ENCODE measurements around the gene CDK6. TPM values are rescaled to one million over a fixed set of nuclear protein-coding genes. Genes with fewer than 3 reads are reported as not detected.
"Not testable (repeated sequence)": the region's sequence is repeated elsewhere in the genome, so short reads cannot be mapped to it uniquely, and the experiment has no call there.

Gene CDK6
- total and polyA plus RNA-seq, 10 donors: 0.91 to 37.8 (median 25.5) TPM

GRCh38 chr7:92748495-92748894 is 87.9 kb downstream of the CDK6 start:
- intact Hi-C loops (cut with DNase I; ENCODE audit: low total_unique reads): no loop called here
- H3K4me1 ChIP-seq: peaks cover 0 to 10% (median 0%) of the 10 kb centered on the region in 6 donors
- no peaks in the 10 kb centered on the region for H3K36me3 ChIP-seq
- H3K27ac ChIP-seq: no peak overlapping the region
- no peak overlapping the region for H3K4me3 ChIP-seq
- no peaks in the 10 kb centered on the region for H3K9me3 ChIP-seq
- TF ChIP-seq CTCF (IDR thresholded peaks at IDR 0.05 in 8 of 11, conservative IDR thresholded peaks at IDR 0.05 in 3 of 11) (no peak), POLR2AphosphoS5 (IDR thresholded peaks at IDR 0.05) (no peak), POLR2A (IDR thresholded peaks at IDR 0.05) (no peak)
- DNase-seq: no peak
- H3K27me3 ChIP-seq (replicated peaks in 1 of 7): no peaks in the 10 kb centered on the region

GRCh38 chr7:92747041-92747835 is 89.1 kb downstream of the CDK6 start:
- WGBS, 5 donors: 57 to 85% (median 68%) methylated on average over 3 of the region's 3 CpGs
- H3K27ac ChIP-seq: no peak overlapping the region
- no peak for DNase-seq
- H3K4me1 ChIP-seq: peaks cover 0 to 10% (median 0%) of the 10 kb centered on the region in 6 donors
- H3K27me3 ChIP-seq (replicated peaks in 1 of 7): no peaks in the 10 kb centered on the region
- no peak overlapping the region for H3K4me3 ChIP-seq
- TF ChIP-seq POLR2AphosphoS5 (IDR thresholded peaks at IDR 0.05): no peak
- no peak for TF ChIP-seq CTCF (IDR thresholded peaks at IDR 0.05 in 8 of 11, conservative IDR thresholded peaks at IDR 0.05 in 3 of 11)
- no peak for TF ChIP-seq POLR2A (IDR thresholded peaks at IDR 0.05)
- no peaks in the 10 kb centered on the region for H3K36me3 ChIP-seq
- intact Hi-C loops (cut with DNase I; ENCODE audit: low total_unique reads): no loop called here
- H3K9me3 ChIP-seq: no peaks in the 10 kb centered on the region

- WGBS, 5 donors: 83 to 97% (median 90%) methylated on average over 4 of the region's 4 CpGs
Measured at GRCh38 chr7:92745241-92745640, 91.1 kb downstream of the CDK6 start.

GRCh38 chr7:92744180-92744579 is 92.2 kb downstream of the CDK6 start:
- H3K27ac ChIP-seq; H3K27me3 ChIP-seq (replicated peaks in 1 of 7); H3K4me1 ChIP-seq; intact Hi-C loops (cut with DNase I; ENCODE audit: low total_unique reads); H3K9me3 ChIP-seq; H3K4me3 ChIP-seq; DNase-seq; H3K36me3 ChIP-seq: not testable (repeated sequence)
- 90 to 93% (median 93%) methylated on average over 4 of the region's 4 CpGs for WGBS, 5 donors

More at GRCh38 chr7:92745241-92745640, 91.1 kb downstream of the CDK6 start:
- intact Hi-C loops (cut with DNase I; ENCODE audit: low total_unique reads): no loop called here
- Histone ChIP-seq H3K9me3 (no peaks in the 10 kb centered on the region), H3K4me1 (peaks cover 0 to 8% (median 0%) of the 10 kb centered on the region in 6 donors), H3K27ac (no peak overlapping the region), H3K36me3 (no peaks in the 10 kb centered on the region), H3K27me3 (replicated peaks in 1 of 7) (no peaks in the 10 kb centered on the region), H3K4me3 (no peak overlapping the region)
- no peak for DNase-seq
- no peak for TF ChIP-seq CTCF (IDR thresholded peaks at IDR 0.05 in 8 of 11, conservative IDR thresholded peaks at IDR 0.05 in 3 of 11)
- no peak for TF ChIP-seq POLR2AphosphoS5 (IDR thresholded peaks at IDR 0.05)
- no peak for TF ChIP-seq POLR2A (IDR thresholded peaks at IDR 0.05)

Data from spleen (tissue), 11 donors.